Parathyroid adenoma (tissue), 2 donors: ENCODE data around the gene ZMPSTE24.
A peak's percentile ranks its signal among the peaks of the same experiment; 100 is the strongest.
"Not testable (repeated sequence)": the region's sequence is repeated elsewhere in the genome, so short reads cannot be mapped to it uniquely, and the experiment has no call there.

ENCODE experiments used
- H2AFZ ChIP-seq: fragments of 300-600 bp; sonication (generic); one replicate; pipeline ENCODE4 v1.7.0; 2017; ENCODE audit warnings: antibody characterized with exemption, mild to moderate bottlenecking
- H3K27ac ChIP-seq: fragments of 300-600 bp; sonication (generic); one replicate; pipeline ENCODE4 v1.7.0; 2017
- H3K27me3 ChIP-seq: fragments of 300-600 bp; sonication (generic); one replicate; pipeline ENCODE4 v1.7.0; 2017; ENCODE audit warnings: low read length; ENCODE audit not compliant: control insufficient read depth, insufficient read depth
- H3K36me3 ChIP-seq: fragments of 300-600 bp; sonication (generic); one replicate; pipeline ENCODE4 v1.7.0; 2017; ENCODE audit warnings: low read length; ENCODE audit not compliant: control insufficient read depth, insufficient read depth
- H3K4me1 ChIP-seq: fragments of 300-600 bp; sonication (generic); one replicate; pipeline ENCODE4 v1.7.0; 2017; ENCODE audit warnings: control low read depth
- H3K4me2 ChIP-seq: fragments of 300-600 bp; sonication (generic); one replicate; pipeline ENCODE4 v1.7.0; 2017; ENCODE audit warnings: low read length
- H3K4me3 ChIP-seq: fragments of 300-600 bp; sonication (generic); one replicate; pipeline ENCODE4 v1.7.0; 2017; ENCODE audit warnings: low read depth, low read length
- H3K79me2 ChIP-seq: fragments of 300-600 bp; sonication (generic); one replicate; pipeline ENCODE4 v1.7.0; 2017; ENCODE audit warnings: control low read depth
- H3K9ac ChIP-seq: fragments of 300-600 bp; sonication (generic); one replicate; pipeline ENCODE4 v1.7.0; 2017; ENCODE audit warnings: mild to moderate bottlenecking
- H3K9me3 ChIP-seq: fragments of 300-600 bp; sonication (generic); one replicate; pipeline ENCODE4 v1.7.0; 2017; ENCODE audit warnings: low read length; ENCODE audit not compliant: control insufficient read depth
- TF ChIP-seq, protein P1 (sequence below): fragments of 300-600 bp; sonication (generic); IDR thresholded peaks from one replicate; pipeline ENCODE4 v1.7.0; 2017; ENCODE audit warnings: antibody characterized with exemption, mild to moderate bottlenecking
- donor health status: primary hyperparathyroidism.

The ZMPSTE24 gene

DNA sequence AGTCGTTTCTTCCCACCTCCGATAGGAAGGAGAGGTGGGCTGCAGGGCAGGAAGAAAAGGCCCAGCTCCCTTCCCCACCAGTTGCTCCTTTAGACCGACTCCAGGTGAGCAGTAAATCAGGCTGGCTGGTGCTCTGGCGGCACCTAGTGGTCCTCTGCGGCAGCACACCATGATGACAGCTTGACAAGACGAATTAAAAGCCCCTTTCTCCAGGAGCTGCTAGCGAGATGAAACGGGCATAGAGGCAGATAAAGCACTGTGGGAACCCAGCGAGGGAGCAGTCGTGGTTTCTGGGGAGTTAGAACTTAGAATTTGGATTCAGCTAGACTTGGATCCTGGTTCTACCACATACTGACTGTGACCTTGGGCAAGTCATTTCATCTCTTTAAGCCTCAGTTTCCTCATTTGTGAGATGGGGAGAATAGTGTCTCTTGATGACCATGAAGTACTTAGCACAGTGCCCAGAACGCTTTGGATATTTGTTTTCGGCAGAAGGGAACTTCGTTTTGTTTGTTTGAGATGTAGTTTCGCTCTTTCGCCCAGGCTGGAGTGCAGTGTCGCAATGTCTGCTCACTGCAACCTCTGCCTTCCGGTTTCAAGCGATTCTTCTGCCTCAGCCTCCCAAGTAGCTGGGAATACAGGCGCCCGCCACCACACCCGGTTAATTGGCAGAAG, 80.8 kb downstream of the ZMPSTE24 start:
- H3K79me2 ChIP-seq: no peaks in the 10 kb centered on the region
- H3K27ac ChIP-seq: no peak overlapping the region
- no peaks in the 10 kb centered on the region for H3K9me3 ChIP-seq
- no peaks in the 10 kb centered on the region for H3K27me3 ChIP-seq
- no peak overlapping the region for H2AFZ ChIP-seq
- no peak overlapping the region for H3K4me3 ChIP-seq
- H3K36me3 ChIP-seq: no peaks in the 10 kb centered on the region
- no peaks in the 10 kb centered on the region for H3K4me1 ChIP-seq
- TF ChIP-seq, protein P1, sequence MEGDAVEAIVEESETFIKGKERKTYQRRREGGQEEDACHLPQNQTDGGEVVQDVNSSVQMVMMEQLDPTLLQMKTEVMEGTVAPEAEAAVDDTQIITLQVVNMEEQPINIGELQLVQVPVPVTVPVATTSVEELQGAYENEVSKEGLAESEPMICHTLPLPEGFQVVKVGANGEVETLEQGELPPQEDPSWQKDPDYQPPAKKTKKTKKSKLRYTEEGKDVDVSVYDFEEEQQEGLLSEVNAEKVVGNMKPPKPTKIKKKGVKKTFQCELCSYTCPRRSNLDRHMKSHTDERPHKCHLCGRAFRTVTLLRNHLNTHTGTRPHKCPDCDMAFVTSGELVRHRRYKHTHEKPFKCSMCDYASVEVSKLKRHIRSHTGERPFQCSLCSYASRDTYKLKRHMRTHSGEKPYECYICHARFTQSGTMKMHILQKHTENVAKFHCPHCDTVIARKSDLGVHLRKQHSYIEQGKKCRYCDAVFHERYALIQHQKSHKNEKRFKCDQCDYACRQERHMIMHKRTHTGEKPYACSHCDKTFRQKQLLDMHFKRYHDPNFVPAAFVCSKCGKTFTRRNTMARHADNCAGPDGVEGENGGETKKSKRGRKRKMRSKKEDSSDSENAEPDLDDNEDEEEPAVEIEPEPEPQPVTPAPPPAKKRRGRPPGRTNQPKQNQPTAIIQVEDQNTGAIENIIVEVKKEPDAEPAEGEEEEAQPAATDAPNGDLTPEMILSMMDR: peak; percentile 91
- H3K9ac ChIP-seq: no peak overlapping the region
- no peak overlapping the region for H3K4me2 ChIP-seq

DNA sequence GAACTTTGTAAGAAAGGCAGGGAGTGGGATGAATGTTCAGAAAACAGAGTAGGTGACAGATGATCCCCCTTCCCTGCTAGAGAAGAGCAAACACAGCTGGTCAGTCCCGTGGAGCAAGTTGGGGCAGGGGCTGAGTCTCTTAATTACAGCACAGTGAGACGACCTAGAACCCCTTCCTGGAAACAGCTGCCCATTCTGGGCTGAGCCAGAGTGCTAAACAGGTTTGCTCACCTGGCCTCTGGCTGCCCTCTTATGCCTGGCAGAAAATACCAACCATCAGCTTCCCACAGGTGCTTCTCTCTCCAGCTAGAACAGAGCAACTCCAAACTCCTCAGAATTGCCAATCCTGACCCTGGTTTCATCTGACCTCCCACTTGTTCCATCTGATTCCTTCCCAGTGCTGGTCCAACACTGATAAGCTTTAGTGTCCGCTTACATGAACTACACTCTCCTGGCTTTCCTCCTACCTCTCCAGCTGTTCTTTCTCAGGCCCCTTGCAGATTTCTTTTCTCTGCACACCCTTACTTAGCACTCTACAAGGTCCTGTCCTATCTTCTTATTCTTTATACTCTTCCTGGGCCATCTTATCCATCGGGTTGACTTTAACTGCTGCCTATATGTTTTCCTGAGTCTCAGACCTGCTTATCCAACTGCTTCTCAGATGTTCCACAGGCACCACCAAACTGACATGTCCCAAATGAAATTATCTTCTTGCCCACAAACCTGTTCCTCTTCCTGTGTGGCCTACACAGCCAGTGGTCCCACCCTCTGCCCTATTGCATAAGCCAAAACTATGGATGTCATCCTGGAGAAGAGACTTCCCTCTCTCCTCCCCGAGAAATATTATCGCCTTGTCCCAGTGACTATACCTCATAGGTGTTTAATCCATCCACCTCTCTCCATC, 81.6 kb downstream of the ZMPSTE24 start:
- no peaks in the 10 kb centered on the region for H3K4me1 ChIP-seq
- no peak overlapping the region for H3K9ac ChIP-seq
- H3K27ac ChIP-seq: no peak overlapping the region

DNA sequence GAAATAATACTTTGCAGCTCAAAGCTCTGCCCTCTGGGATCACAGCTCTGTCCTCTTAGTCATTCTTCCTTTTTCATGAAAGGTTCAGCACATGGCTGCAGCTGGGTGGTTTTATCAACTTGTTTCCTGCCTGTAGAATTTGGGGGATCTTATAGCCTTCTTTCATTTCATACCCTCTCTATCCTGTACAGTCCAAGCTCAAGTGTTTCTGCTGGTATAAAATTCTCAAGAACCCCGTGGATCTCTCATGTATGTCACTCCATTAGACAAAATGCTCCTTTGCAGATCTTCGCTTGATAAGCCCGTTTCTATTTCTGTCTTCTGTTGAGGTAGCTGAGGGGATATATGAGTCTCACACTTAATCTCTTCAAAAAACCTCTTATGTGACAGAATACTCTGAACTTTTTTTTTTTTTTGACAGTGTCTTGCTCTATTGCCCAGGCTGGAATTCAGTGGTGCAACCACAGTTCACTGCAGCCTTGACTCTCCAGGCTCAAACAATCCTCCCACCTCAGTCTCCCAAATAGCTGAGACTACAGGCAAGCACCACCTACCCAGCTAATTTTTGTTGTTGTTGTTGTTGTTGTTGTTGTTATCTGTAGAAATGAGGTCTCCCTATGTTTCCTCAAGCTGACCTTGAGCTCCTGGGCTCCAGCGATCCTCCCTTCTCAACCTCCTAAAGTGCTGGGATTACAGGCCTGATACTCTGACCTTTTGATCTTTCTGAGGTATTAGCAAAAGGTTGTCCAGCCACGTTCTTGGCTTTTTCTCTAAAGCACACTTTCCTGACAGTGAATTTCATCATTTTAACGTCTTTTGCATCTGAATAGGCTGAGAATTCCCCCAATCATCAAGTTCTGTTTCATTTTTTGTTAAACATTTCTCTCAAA, 83.7 kb downstream of the ZMPSTE24 start:
- H3K4me3 ChIP-seq: no peak overlapping the region
- TF ChIP-seq, protein P1: no peak
- H3K79me2 ChIP-seq: no peaks in the 10 kb centered on the region
- no peak overlapping the region for H3K9ac ChIP-seq
- no peak overlapping the region for H3K4me2 ChIP-seq
- H3K9me3 ChIP-seq: no peaks in the 10 kb centered on the region
- no peaks in the 10 kb centered on the region for H3K36me3 ChIP-seq
- no peak overlapping the region for H2AFZ ChIP-seq
- H3K27me3 ChIP-seq: no peaks in the 10 kb centered on the region
- no peaks in the 10 kb centered on the region for H3K4me1 ChIP-seq
- no peak overlapping the region for H3K27ac ChIP-seq

More for the DNA sequence above, 81.6 kb downstream of the ZMPSTE24 start:
- H3K4me2 ChIP-seq: no peak overlapping the region
- no peaks in the 10 kb centered on the region for H3K9me3 ChIP-seq
- no peak overlapping the region for H2AFZ ChIP-seq
- H3K4me3 ChIP-seq: no peak overlapping the region
- H3K36me3 ChIP-seq: no peaks in the 10 kb centered on the region
- TF ChIP-seq, protein P1: no peak
- H3K27me3 ChIP-seq: no peaks in the 10 kb centered on the region
- no peaks in the 10 kb centered on the region for H3K79me2 ChIP-seq

DNA sequence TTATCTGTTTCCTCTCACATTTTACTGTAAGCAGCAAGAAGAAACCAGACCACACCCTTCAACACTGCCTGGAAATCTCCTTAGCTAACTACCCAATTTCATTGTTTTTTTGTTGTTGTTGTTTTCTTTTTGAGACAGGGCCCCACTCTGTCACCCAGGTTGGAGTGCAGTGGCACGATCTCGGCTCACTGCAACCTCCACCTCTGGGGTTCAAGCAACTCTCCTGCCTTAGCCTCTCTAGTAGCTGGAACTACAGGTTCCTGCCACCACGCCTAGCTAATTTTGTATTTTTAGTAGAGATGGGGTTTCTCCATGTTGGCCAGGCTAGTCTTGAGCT, 84.3 kb downstream of the ZMPSTE24 start:
- not testable (repeated sequence) for H3K79me2 ChIP-seq, H3K27ac ChIP-seq, H3K4me3 ChIP-seq, H3K36me3 ChIP-seq, H2AFZ ChIP-seq, H3K4me1 ChIP-seq, H3K9ac ChIP-seq, H3K27me3 ChIP-seq, H3K4me2 ChIP-seq, H3K9me3 ChIP-seq
